Heart left ventricle (tissue), 16 donors: ENCODE data around the gene B4GALT1. TPM values are rescaled to one million over a fixed set of nuclear protein-coding genes. Genes with fewer than 3 reads are reported as not detected.

Experiments
- ATAC-seq, 4 donors: fragments of 200-7000 bp; cut with Tn5 transposase; one replicate each; pipeline ENCODE4 v1.9.1; 2020 to 2022; ENCODE audit warnings: moderate library complexity in 4 of 4, mild to moderate bottlenecking in 3 of 4, moderate number of reproducible peaks in 1 of 4
- DNase-seq, 5 donors: peaks; one replicate each; pipeline ENCODE4 v3.0.0-alpha.2; 2020
- H3K27ac ChIP-seq, 12 donors: fragments of 200-600 bp; sonication (generic) in 4 of 12; one replicate each; pipeline versions ENCODE4 v1.5.0 to v1.8.0; 2016 to 2022; ENCODE audit warnings: mild to moderate bottlenecking in 2 of 12
- H3K27me3 ChIP-seq, 9 donors: fragments of 200-600 bp; sonication (generic) in 2 of 9; one replicate each; pipeline versions ENCODE4 v1.5.1 to v1.8.0; 2016 to 2022; ENCODE audit warnings: mild to moderate bottlenecking in 3 of 9
- H3K36me3 ChIP-seq, 9 donors: fragments of 200-600 bp; sonication (generic) in 2 of 9; one replicate each; pipeline versions ENCODE4 v1.5.0 to v1.8.0; 2018 to 2022; ENCODE audit warnings: mild to moderate bottlenecking in 2 of 9
- H3K4me1 ChIP-seq, 12 donors: fragments of 200-600 bp; sonication (generic) in 4 of 12; one replicate each; pipeline versions ENCODE4 v1.5.0 to v1.8.0; 2016 to 2022; ENCODE audit warnings: mild to moderate bottlenecking in 3 of 12
- H3K4me3 ChIP-seq, 12 donors: fragments of 200-600 bp; sonication (generic) in 4 of 12; one replicate each; pipeline versions ENCODE4 v1.5.0 to v1.8.0; 2017 to 2022; ENCODE audit warnings: mild to moderate bottlenecking in 9 of 12, moderate library complexity in 4 of 12
- H3K9me3 ChIP-seq, 12 donors: fragments of 200-600 bp; sonication (generic) in 4 of 12; one replicate each; pipeline versions ENCODE4 v1.5.0 to v1.8.0; 2016 to 2022; ENCODE audit warnings: mild to moderate bottlenecking in 1 of 12
- CTCF ChIP-seq, 12 donors: fragments of 200-600 bp; sonication (generic) in 4 of 12; IDR thresholded peaks; one replicate each; pipeline versions ENCODE4 v1.5.0 to v1.8.0; 2018 to 2022; ENCODE audit warnings: antibody characterized with exemption in 12 of 12, mild to moderate bottlenecking in 5 of 12
- POLR2A ChIP-seq, 2 donors: fragments of 450-650 bp; IDR thresholded peaks; one replicate each; pipeline ENCODE4 v1.6.1; 2017; ENCODE audit warnings: antibody characterized with exemption in 2 of 2, mild to moderate bottlenecking in 2 of 2, moderate library complexity in 2 of 2
- WGBS, 4 donors: extraction: QIAGEN DNeasy Blood & Tissue Kit in 2 of 4; methylation state at CpG; one replicate each; pipeline versions ENCODE4 v1.1.5 to v1.1.7; 2013 to 2018; 5-methylcytosine and 5-hydroxymethylcytosine counted together
- intact Hi-C, 10 donors: fragments of 100-400 bp; cut with DNase I; formaldehyde crosslinking; loops; one replicate each; pipeline versions ENCODE4 v1.11.1 to v1.14.2; 2022
- polyA plus RNA-seq, 2 donors: library from polyadenylated mRNA; stranded (reverse); fragments of 200-250 nt; gene quantifications; one replicate each; pipeline ENCODE4 v1.2.3, GENCODE V29; 2013
- total RNA-seq, 9 donors: library from RNA; depleted of rRNA in 2 of 9; stranded (reverse); fragments of >200 nt in 2 of 9; fragmentation: NEBNext Ultra II Directional in 3 of 9; extraction: Animal tissue kit (Norgen Biotek cat#: 25700) in 3 of 9; gene quantifications; one replicate each; pipeline versions ENCODE4 v1.1.0 to v1.2.4, GENCODE V29; 2016 to 2023
- donor health status: ischemic (EF 13 %, LVEDD 7.1; RV severe dilation, severe dysfunction).
- donor health status: healthy with polysubstance abuse.
- donor health status: DM: no; HTN: yes; CAD: no.
- donor health status: DM: no; HTN: no; CAD: no.
- donor health status: ischemic (EF 25% LVEDD 6.9; RV normal size, moderate dysfunction).
- donor health status: ischemic (EF 25% LVEDD 5.7; RV mildly dilated, moderate dysfunction).
- donor health status: healthy.
- donor health status: DM: yes; HTN: yes; CAD: no.
- donor health status: ischemic (EF 35%, LVEDD 5.7; RV mildly dilated, moderate dysfunction).
- donor health status: nonischemic (EF 11% LVEDD 7.7; RV severe dilation, severe dysfunction).
- donor health status: DM: yes; HTN: yes; CAD: no.
- donor health status: PGD.
- donor health status: ischemic (EF 29% LVEDD 5.4; RV normal size, mild dysfunction).
- donor health status: nonischemic (EF 23%, LVEDD 6.1; RV moderate dilation, normal function).

B4GALT1 gene
- total and polyA plus RNA-seq, 11 donors: 10.6 to 73.3 (median 38.4) TPM

GRCh38 chr9:33131790-33132772, 35.1 kb downstream of the B4GALT1 start:
- H3K36me3 ChIP-seq: peaks cover 0 to 81% (median 71%) of the 10 kb centered on the region in 9 donors
- H3K27ac ChIP-seq: peak overlapping the region in 7 of 12 donors; percentile 3 to 43 (median 30)
- no peaks in the 10 kb centered on the region for H3K9me3 ChIP-seq
- intact Hi-C loops: loop anchor here in 3 of 10 donors (5.0 kb wide), 2 partner anchors 35 to 90 kb away; partner anchors contain the start of gene B4GALT1 (in 3 of the 3)
- no peak overlapping the region for H3K4me3 ChIP-seq
- peaks cover 22 to 89% (median 72%) of the 10 kb centered on the region in 12 donors for H3K4me1 ChIP-seq
- WGBS, 4 donors: 58 to 69% (median 64%) methylated on average over 10 of the region's 10 CpGs
- DNase-seq (peak in 1 of 5 donors; percentile 63), ATAC-seq (peak; percentile 28 to 62 (median 42))
- TF ChIP-seq POLR2A (IDR thresholded peaks at IDR 0.05) (no peak), CTCF (IDR thresholded peaks at IDR 0.05) (no peak)
- H3K27me3 ChIP-seq: no peaks in the 10 kb centered on the region

- Histone ChIP-seq H3K9me3 (no peaks in the 10 kb centered on the region), H3K27ac (peak overlapping the region in 7 of 12 donors; percentile 3 to 45 (median 37)), H3K4me1 (peaks cover 22 to 86% (median 70%) of the 10 kb centered on the region in 12 donors), H3K4me3 (no peak overlapping the region), H3K36me3 (peaks cover 0 to 87% (median 73%) of the 10 kb centered on the region in 9 donors), H3K27me3 (no peaks in the 10 kb centered on the region)
- DNase-seq: no peak
- TF ChIP-seq POLR2A (IDR thresholded peaks at IDR 0.05) (no peak), CTCF (IDR thresholded peaks at IDR 0.05) (no peak)
- intact Hi-C loops: loop anchor here in 3 of 10 donors (5.0 kb wide), 2 partner anchors 36 to 91 kb away; partner anchors contain the start of gene B4GALT1 (in 3 of the 3)
- no peak for ATAC-seq
- 97 to 99% (median 98%) methylated on average over 4 of the region's 4 CpGs for WGBS, 4 donors
These were observed 36.0 kb downstream of the B4GALT1 start for GRCh38 chr9:33130961-33131789.

- peak in 3 of 4 donors; percentile 9 to 46 (median 41) for ATAC-seq
- peaks cover 0 to 88% (median 75%) of the 10 kb centered on the region in 9 donors for H3K36me3 ChIP-seq
- no peaks in the 10 kb centered on the region for H3K27me3 ChIP-seq
- TF ChIP-seq CTCF (IDR thresholded peaks at IDR 0.05) (no peak), POLR2A (IDR thresholded peaks at IDR 0.05) (no peak)
- no peak for DNase-seq
- WGBS, 4 donors: 61 to 74% (median 64%) methylated on average over 14 of the region's 14 CpGs
- intact Hi-C loops: loop anchor here in 6 of 10 donors (5.0 kb wide), 3 partner anchors 32 to 92 kb away; partner anchors contain the start of gene B4GALT1 (in 4 of the 6)
- peaks cover 21 to 87% (median 71%) of the 10 kb centered on the region in 12 donors for H3K4me1 ChIP-seq
- peak overlapping the region in 8 of 12 donors; percentile 12 to 45 (median 42) for H3K27ac ChIP-seq
- H3K4me3 ChIP-seq: no peak overlapping the region
- no peaks in the 10 kb centered on the region for H3K9me3 ChIP-seq
These were observed 37.0 kb downstream of the B4GALT1 start for GRCh38 chr9:33129886-33130881.
